SKM-1 treated with dmso at 0.1 percent for 144 hours (cell line): ENCODE measurements around the gene MAD1L1.

Experiments used
- DNase-seq: peaks from one replicate; lab custom pipeline; 2025; ENCODE audit not compliant: unreplicated experiment; lab: John Stamatoyannopoulos, UW

The MAD1L1 gene

GRCh38 chr7:2158331-2159175, 74.2 kb downstream of the MAD1L1 start:
- no peak for DNase-seq

- DNase-seq = no peak
Observed at GRCh38 chr7:2157473-2158279, 75.1 kb downstream of the MAD1L1 start.

GRCh38 chr7:2156756-2157472, 75.8 kb downstream of the MAD1L1 start:
- no peak for DNase-seq

GRCh38 chr7:2154831-2155230, 77.9 kb downstream of the MAD1L1 start:
- DNase-seq = no peak

- no peak for DNase-seq
Observed at GRCh38 chr7:2154121-2154520, 78.6 kb downstream of the MAD1L1 start.

GRCh38 chr7:2152646-2153045, 80.1 kb downstream of the MAD1L1 start:
- no peak for DNase-seq

GRCh38 chr7:2151801-2152612, 80.7 kb downstream of the MAD1L1 start:
- DNase-seq = no peak

GRCh38 chr7:2151237-2151636, 81.5 kb downstream of the MAD1L1 start:
- no peak for DNase-seq

GRCh38 chr7:2150445-2150815, 82.3 kb downstream of the MAD1L1 start:
- DNase-seq = no peak

- no peak for DNase-seq
Observed at GRCh38 chr7:2149672-2150444, 82.9 kb downstream of the MAD1L1 start.

- DNase-seq = no peak
Observed at GRCh38 chr7:2148814-2149213, 83.9 kb downstream of the MAD1L1 start.

- DNase-seq = no peak
Observed at GRCh38 chr7:2148189-2148588, 84.6 kb downstream of the MAD1L1 start.

GRCh38 chr7:2146676-2147472, 85.9 kb downstream of the MAD1L1 start:
- no peak for DNase-seq

- no peak for DNase-seq
Observed at GRCh38 chr7:2145835-2146580, 86.7 kb downstream of the MAD1L1 start.

- DNase-seq = no peak
Observed at GRCh38 chr7:2144926-2145325, 87.8 kb downstream of the MAD1L1 start.

GRCh38 chr7:2143981-2144595, 88.7 kb downstream of the MAD1L1 start:
- DNase-seq = no peak

- DNase-seq = no peak
Observed at GRCh38 chr7:2143450-2143849, 89.3 kb downstream of the MAD1L1 start.

- DNase-seq = no peak
Observed at GRCh38 chr7:2142386-2142785, 90.4 kb downstream of the MAD1L1 start.
